Measurements from ENCODE around the gene UFD1.

Gene UFD1

DNA sequence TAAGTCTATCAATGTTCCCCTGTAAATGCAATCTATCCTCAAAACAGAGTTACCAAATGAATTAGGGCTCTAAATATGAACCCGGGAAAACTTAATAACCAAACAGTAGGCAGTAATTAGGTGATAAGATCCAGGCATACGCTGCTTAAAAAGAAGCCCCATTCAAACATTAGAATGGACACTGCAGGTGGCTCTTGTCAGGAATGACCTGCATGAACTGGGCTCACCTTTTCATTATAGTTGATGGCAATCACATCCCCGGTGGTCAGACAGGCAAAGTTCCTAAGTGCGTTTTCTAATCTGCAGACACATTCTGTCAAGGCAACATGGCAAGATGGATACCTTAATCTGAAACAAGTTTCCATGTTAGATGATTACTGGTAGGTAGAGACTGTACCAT lies 14.0 kb downstream of the UFD1 start:
- no peak for DNase-seq (ENCODE audit: low read depth)
- H3K4me3 ChIP-seq (ENCODE audit: low read depth, low read length): no peak overlapping the region
- TF ChIP-seq, protein P1, sequence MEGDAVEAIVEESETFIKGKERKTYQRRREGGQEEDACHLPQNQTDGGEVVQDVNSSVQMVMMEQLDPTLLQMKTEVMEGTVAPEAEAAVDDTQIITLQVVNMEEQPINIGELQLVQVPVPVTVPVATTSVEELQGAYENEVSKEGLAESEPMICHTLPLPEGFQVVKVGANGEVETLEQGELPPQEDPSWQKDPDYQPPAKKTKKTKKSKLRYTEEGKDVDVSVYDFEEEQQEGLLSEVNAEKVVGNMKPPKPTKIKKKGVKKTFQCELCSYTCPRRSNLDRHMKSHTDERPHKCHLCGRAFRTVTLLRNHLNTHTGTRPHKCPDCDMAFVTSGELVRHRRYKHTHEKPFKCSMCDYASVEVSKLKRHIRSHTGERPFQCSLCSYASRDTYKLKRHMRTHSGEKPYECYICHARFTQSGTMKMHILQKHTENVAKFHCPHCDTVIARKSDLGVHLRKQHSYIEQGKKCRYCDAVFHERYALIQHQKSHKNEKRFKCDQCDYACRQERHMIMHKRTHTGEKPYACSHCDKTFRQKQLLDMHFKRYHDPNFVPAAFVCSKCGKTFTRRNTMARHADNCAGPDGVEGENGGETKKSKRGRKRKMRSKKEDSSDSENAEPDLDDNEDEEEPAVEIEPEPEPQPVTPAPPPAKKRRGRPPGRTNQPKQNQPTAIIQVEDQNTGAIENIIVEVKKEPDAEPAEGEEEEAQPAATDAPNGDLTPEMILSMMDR (conservative IDR thresholded peaks at IDR 0.05; ENCODE audit: low read depth, low read length): no peak

DNA sequence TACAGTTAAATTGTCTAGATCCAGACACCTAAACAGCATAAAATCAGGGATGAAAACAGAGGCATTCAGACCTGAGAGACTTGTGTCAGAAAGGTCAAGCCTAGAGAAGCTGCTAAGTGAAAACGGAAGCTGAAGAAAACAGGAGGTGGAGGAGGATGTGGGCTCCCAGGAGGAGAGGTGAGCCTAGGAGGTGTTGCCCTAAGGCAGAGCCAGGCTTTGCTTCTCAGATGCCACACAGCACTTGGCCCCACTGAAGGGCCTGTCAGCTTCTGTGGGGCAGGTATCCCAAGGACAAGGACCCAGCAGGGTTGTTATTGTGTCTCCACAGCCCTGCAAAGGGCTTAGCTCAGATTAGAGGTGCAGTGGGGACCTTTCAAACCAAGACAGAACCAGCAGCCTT lies 14.4 kb downstream of the UFD1 start:
- DNase-seq (ENCODE audit: low read depth): no peak
- TF ChIP-seq, protein P1 (conservative IDR thresholded peaks at IDR 0.05; ENCODE audit: low read depth, low read length): no peak
- H3K4me3 ChIP-seq (ENCODE audit: low read depth, low read length): no peak overlapping the region

DNA sequence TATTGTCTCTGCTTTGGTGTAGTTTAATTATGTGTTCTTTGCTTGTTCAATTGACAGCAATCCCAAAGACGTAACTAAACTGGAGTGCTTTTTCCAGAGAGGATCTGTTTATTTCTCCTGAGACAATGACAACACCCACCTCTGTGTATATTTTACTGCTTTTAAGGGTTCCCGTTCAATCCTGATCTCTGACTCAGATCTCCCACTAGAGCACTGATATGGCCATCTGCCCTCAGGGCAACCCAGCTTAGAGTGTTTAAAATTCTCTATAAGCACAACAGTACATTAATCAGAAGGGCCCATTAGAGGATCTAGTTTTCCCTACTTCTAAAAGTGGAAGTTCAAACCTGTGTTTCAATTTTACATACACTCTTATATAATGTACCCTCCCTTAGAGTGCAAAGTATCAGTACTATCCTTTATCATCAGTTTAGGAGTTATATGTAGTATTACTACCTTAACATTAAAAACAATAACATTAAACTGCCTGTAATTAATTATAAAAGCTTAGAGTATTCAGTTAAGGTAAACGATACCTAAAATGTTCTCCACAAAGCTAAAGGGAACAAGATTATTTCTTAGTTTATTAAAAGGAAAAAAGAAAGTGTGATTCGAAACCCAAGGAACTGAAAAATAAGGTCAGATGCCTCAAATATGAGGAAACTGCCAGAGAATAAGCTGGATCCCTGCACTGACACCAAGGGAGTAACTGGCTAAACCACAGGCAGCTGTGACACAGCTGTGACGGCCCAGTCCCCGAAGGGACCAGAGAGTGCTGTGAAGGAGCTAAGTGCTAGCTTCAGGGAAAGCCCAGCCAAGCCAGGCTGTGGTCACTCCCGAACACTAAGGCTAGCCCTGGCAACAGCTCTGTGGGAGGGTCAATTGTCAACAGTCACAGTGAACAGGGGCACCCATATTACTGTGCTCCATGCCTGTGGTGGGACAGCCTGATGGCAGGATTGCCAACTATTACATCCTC lies 15.2 kb downstream of the UFD1 start:
- TF ChIP-seq, protein P1 (conservative IDR thresholded peaks at IDR 0.05; ENCODE audit: low read depth, low read length): no peak
- DNase-seq (ENCODE audit: low read depth): peak; percentile 58
- H3K4me3 ChIP-seq (ENCODE audit: low read depth, low read length): no peak overlapping the region

DNA sequence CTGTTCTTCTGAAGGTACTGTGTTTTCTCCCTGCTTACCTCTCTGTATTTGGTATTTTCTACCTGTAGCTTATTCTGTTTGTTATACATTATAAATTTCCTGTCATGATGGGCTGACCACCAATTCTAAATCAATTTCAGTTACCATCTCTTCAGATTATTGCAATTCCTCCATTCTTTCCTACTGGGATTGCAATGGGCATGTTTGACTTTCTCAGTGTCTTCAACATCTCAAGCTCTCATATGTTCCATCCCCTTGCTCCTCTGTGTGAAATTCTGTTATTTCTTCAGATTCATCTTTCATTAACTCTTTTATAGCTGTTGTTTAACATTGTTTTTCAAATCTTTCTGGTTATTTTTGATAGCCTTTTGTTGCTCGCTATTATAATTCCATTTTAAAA lies 16.0 kb downstream of the UFD1 start:
- no peak overlapping the region for H3K4me3 ChIP-seq (ENCODE audit: low read depth, low read length)
- TF ChIP-seq, protein P1 (conservative IDR thresholded peaks at IDR 0.05; ENCODE audit: low read depth, low read length): no peak
- DNase-seq (ENCODE audit: low read depth): no peak

DNA sequence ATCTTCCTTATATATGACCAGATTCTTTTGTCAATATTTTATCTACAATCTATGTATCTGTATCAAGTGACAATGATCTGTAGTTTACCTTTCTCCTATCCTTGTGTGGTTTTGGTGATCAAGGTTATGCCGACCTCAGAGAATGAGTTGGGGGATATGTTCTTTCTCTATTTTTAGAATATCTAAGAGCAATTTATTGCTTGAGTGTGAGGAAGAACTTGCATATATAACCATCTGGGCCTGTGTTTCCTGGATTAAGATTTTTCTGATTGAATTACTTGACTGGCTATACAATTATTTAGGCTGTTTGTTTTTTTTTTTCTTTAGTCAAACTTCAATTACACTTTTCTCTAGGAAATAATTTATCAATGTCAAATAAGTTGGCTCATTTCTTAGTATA lies 17.5 kb downstream of the UFD1 start:
- no peak overlapping the region for H3K4me3 ChIP-seq (ENCODE audit: low read depth, low read length)
- DNase-seq (ENCODE audit: low read depth): no peak
- TF ChIP-seq, protein P1 (conservative IDR thresholded peaks at IDR 0.05; ENCODE audit: low read depth, low read length): no peak

DNA sequence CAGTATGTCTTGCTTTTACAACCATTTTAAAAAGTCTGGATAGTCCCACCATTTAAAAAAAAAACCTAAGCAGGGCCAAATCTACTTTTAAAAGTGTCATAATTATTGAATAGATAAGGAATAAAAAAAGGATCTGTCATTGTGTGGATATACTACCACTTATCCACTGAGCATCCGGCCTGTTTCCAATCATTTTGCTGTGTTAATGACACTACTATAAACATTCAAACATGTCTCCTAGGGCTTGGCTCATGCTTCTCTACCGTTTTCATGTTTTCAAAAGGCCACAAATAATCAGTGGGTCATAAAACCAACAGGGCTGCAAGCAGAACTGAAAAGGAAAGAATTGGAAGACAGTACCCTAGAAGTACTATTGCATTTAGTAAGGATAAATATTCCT lies 19.0 kb downstream of the UFD1 start:
- no peak overlapping the region for H3K4me3 ChIP-seq (ENCODE audit: low read depth, low read length)
- TF ChIP-seq, protein P1 (conservative IDR thresholded peaks at IDR 0.05; ENCODE audit: low read depth, low read length): no peak
- no peak for DNase-seq (ENCODE audit: low read depth)

Measured in choroid plexus epithelial cell (primary cell).